Measurements from ENCODE around the gene CKAP2L. TPM values are rescaled to one million over a fixed set of nuclear protein-coding genes. Genes with fewer than 3 reads are reported as not detected.

CKAP2L gene
- total RNA-seq, 6 experiments from 2014 or later, result 0.20 to 1.4 (median 0.66) TPM

DNA sequence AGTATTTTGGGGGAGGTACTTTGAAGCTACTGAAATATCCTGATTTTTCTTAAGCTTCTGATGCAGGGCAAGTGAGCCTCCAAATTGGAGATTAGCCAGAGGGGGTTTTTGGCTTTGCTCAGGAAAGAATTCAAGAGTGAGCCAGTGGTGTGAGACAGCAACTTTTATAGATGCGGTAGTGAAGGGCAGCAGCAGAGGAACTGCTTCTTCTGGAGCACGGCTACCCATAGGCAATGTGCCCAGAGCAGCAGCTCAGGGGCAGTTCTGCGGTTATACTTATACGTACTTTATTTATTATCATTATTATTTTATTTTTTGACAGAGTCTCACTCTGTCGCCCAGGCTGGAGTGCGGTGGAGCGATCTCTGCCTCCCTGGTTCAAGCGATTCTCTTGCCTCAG lies 63.4 kb downstream of the CKAP2L start:
- H3K36me3 ChIP-seq, result no peaks in the 10 kb centered on the region
- DNase-seq (peak in 1 of 3 donors; percentile 39), ATAC-seq (peak; percentile 47 to 77 (median 62))
- H3K4me1 ChIP-seq, result no peaks in the 10 kb centered on the region
- no peaks in the 10 kb centered on the region for H3K9me3 ChIP-seq
- no peaks in the 10 kb centered on the region for H3K27me3 ChIP-seq
- 61% methylated on average over 7 of the region's 8 CpGs for WGBS (ENCODE audit: insufficient coverage, low coverage, low lambda C conversion rate, missing lambda C conversion rate)
- intact Hi-C loops (cut with DNase I), result no loop called here
- peak overlapping the region in 2 of 3 donors; percentile 1 to 54 for H3K27ac ChIP-seq
- H3K4me3 ChIP-seq, result no peak overlapping the region
- no peak for TF ChIP-seq POLR2A (IDR thresholded peaks at IDR 0.05)
- TF ChIP-seq, protein P1, sequence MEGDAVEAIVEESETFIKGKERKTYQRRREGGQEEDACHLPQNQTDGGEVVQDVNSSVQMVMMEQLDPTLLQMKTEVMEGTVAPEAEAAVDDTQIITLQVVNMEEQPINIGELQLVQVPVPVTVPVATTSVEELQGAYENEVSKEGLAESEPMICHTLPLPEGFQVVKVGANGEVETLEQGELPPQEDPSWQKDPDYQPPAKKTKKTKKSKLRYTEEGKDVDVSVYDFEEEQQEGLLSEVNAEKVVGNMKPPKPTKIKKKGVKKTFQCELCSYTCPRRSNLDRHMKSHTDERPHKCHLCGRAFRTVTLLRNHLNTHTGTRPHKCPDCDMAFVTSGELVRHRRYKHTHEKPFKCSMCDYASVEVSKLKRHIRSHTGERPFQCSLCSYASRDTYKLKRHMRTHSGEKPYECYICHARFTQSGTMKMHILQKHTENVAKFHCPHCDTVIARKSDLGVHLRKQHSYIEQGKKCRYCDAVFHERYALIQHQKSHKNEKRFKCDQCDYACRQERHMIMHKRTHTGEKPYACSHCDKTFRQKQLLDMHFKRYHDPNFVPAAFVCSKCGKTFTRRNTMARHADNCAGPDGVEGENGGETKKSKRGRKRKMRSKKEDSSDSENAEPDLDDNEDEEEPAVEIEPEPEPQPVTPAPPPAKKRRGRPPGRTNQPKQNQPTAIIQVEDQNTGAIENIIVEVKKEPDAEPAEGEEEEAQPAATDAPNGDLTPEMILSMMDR (IDR thresholded peaks at IDR 0.05), result no peak

- no peak for TF ChIP-seq POLR2A (IDR thresholded peaks at IDR 0.05)
- TF ChIP-seq, protein P1 (IDR thresholded peaks at IDR 0.05), result no peak
- 40% methylated on average over 3 of the region's 3 CpGs for WGBS (ENCODE audit: insufficient coverage, low coverage, low lambda C conversion rate, missing lambda C conversion rate)
- H3K4me3 ChIP-seq, result no peak overlapping the region
- H3K4me1 ChIP-seq, result no peaks in the 10 kb centered on the region
- no peaks in the 10 kb centered on the region for H3K27me3 ChIP-seq
- H3K9me3 ChIP-seq, result no peaks in the 10 kb centered on the region
- intact Hi-C loops (cut with DNase I), result no loop called here
- no peaks in the 10 kb centered on the region for H3K36me3 ChIP-seq
- no peak for DNase-seq
- peak; percentile 21 to 67 (median 48) for ATAC-seq
- H3K27ac ChIP-seq, result peak overlapping the region; percentile 46 to 55 (median 47)
These were observed 64.3 kb downstream of the CKAP2L start for GRCh38 chr2:112699984-112700667.

DNA sequence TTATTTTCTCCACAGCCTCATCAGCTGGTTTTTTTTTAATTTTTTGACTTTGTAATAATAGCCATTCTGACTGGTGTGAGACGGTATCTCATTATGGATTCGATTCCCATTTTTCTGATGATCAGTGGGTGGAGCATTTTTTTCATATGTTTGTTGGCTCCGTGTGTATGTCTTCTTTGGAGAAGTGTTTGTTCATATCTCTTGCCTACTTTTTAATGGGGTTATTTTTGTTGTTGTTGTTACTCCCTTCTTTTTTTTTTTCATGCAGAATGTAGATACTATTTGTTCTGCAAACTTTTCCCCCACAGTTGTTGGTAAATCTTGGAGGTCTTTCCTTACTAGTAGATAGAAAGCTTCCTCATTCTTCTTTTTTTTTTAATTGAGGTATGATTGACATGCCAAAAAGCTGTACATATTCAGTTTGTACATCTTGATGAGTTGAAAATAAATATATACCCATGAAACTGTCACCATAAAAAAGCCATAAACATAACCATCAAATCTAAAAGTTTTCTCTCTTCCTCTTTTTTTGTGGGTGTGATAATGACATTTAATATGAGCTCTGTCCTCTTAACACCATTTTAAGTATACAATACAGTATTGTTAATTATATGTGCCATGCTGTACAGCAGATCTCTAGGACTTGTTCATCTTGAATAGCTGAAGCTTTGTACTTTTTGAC lies 65.4 kb downstream of the CKAP2L start:
- peak overlapping the region in 1 of 3 donors; percentile 55 for H3K27ac ChIP-seq
- WGBS (ENCODE audit: insufficient coverage, low coverage, low lambda C conversion rate, missing lambda C conversion rate), result 68% methylated on average over 3 of the region's 3 CpGs

DNA sequence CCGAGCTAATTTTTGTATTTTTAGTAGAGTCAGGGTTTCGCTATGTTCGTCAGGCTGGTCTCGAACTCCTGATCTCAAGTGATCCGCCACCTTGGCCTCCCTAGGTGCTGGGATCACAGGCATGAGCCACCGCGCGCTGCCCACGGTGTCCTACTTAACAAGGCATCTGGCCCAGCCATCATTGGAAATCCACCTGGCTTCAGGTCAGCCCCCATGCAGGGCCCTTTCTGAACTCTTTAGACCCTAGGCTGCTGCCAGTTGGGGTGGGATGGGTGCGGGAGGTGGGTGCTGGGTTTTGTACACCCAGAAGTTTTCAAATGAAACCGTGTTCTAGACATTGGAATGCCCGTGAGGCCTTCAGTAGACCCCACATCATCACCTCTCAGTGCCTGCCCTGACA lies 70.2 kb downstream of the CKAP2L start:
- ATAC-seq (no peak), DNase-seq (peak in 1 of 3 donors; percentile 34)
- Histone ChIP-seq H3K27ac (no peak overlapping the region), H3K27me3 (no peaks in the 10 kb centered on the region), H3K36me3 (no peaks in the 10 kb centered on the region), H3K4me3 (no peak overlapping the region), H3K4me1 (no peaks in the 10 kb centered on the region), H3K9me3 (no peaks in the 10 kb centered on the region)
- TF ChIP-seq POLR2A (IDR thresholded peaks at IDR 0.05), result no peak
- TF ChIP-seq, protein P1 (IDR thresholded peaks at IDR 0.05), result no peak
- WGBS (ENCODE audit: insufficient coverage, low coverage, low lambda C conversion rate, missing lambda C conversion rate), result 100% methylated on average over 1 of the region's 12 CpGs
- intact Hi-C loops (cut with DNase I), result no loop called here

More for the DNA sequence above, 65.4 kb downstream of the CKAP2L start:
- Histone ChIP-seq H3K9me3 (no peaks in the 10 kb centered on the region), H3K4me1 (no peaks in the 10 kb centered on the region), H3K36me3 (no peaks in the 10 kb centered on the region), H3K27me3 (no peaks in the 10 kb centered on the region), H3K4me3 (no peak overlapping the region)
- ATAC-seq (no peak), DNase-seq (no peak)
- TF ChIP-seq POLR2A (IDR thresholded peaks at IDR 0.05), result no peak
- TF ChIP-seq, protein P1 (IDR thresholded peaks at IDR 0.05), result no peak
- intact Hi-C loops (cut with DNase I), result no loop called here
